NB4 (cell line): ENCODE data around the gene TOX3.

Experiments
- DNase-seq: peaks from one replicate; pipeline ENCODE4 v3.0.0; 2010; ENCODE audit warnings: low read depth
- H3K4me3 ChIP-seq: one replicate; pipeline ENCODE4 v1.5.1; 2011; ENCODE audit warnings: mild to moderate bottlenecking, low read depth, low read length, moderate library complexity
- MYC ChIP-seq: IDR thresholded peaks from 2 replicates; pipeline ENCODE4 v1.6.1; 2011; ENCODE audit warnings: low read depth, low read length
- POLR2A ChIP-seq: IDR thresholded peaks from 2 replicates; pipeline ENCODE4 v1.6.1; 2011; ENCODE audit warnings: mild to moderate bottlenecking; ENCODE audit not compliant: insufficient read length; ENCODE audit errors: extremely low read depth
- TF ChIP-seq, protein P1 (sequence below): IDR thresholded peaks from one replicate; pipeline ENCODE4 v1.5.1; 2012; ENCODE audit warnings: low read depth, low read length
- TF ChIP-seq, protein P2 (sequence below): IDR thresholded peaks from 2 replicates; pipeline ENCODE4 v1.6.1; 2011; ENCODE audit warnings: low read depth, low read length

TOX3 gene

DNA sequence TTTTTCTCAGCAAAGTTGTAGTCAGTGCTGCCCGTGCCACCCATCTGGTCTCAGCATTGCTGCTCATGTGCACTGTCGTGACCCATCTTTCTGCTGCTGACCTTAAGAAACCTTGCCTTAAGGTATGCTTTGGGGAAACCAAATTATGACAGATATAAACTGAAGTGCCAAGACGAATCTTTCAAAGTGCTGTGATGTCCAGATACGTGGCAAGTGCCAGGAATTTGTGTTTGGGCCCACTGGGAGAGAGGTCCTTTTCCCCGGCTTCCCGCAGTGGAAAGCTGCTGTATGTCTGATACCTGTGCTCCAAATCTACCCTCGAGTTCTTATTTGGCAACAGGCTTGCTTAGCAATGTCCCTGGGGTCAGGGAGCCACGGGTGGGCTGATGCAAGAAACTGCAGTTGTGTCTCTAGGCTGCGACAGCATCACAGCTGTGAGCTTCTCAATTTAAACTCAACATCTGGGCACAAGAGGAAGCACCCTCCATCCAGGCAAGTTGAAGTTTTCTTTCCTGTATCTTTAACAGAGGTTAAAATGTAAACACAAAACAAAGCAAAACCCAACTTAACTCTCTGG, 30.3 kb upstream of the TOX3 start:
- DNase-seq, result no peak
- no peak overlapping the region for H3K4me3 ChIP-seq
- TF ChIP-seq, protein P1, sequence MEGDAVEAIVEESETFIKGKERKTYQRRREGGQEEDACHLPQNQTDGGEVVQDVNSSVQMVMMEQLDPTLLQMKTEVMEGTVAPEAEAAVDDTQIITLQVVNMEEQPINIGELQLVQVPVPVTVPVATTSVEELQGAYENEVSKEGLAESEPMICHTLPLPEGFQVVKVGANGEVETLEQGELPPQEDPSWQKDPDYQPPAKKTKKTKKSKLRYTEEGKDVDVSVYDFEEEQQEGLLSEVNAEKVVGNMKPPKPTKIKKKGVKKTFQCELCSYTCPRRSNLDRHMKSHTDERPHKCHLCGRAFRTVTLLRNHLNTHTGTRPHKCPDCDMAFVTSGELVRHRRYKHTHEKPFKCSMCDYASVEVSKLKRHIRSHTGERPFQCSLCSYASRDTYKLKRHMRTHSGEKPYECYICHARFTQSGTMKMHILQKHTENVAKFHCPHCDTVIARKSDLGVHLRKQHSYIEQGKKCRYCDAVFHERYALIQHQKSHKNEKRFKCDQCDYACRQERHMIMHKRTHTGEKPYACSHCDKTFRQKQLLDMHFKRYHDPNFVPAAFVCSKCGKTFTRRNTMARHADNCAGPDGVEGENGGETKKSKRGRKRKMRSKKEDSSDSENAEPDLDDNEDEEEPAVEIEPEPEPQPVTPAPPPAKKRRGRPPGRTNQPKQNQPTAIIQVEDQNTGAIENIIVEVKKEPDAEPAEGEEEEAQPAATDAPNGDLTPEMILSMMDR, result no peak
- no peak for TF ChIP-seq POLR2A
- TF ChIP-seq MYC, result no peak

DNA sequence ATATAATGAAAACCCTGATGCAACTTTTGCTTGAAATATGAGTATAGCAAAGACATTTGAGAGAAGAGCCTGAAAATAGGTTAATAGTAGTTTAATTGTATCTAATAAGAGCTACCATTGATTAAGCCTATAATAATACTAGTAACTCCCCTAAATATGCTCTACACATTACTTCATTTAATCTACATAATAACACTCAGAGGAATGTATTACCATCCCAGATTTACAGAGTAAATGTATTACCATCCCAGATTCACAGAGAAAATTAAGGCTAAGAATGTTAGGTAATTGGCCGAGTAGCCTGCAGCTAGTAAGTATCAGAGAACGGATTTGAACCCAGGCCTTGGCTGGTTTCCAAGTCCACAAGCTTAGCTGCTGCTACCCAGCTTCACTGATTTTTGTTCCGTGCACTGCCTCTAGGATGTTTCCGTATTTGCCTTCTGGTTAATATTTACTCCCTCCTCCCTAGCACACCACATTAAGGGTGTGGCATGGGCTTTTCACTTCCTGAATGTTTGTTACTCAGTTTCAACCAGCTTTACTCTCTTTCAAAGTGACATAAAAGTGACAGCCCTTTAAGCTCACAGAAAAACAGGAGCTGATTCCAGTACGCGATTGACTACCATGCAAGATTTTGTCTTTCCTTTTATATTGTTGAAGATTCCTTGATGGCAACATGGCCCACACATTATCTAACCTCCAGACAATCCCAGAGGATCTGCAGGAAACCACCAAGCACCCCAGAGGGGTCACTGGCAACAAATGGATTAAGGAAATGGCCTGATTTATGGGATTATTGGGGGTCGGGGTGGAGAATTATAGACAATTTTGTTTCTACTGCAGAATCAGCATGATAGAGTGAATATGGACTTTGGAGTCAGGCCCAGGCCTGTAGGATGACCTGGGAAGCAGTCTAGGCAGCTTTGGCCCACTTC, 26.7 kb upstream of the TOX3 start:
- H3K4me3 ChIP-seq, result no peak overlapping the region
- no peak for DNase-seq
- TF ChIP-seq, protein P1, result no peak
- TF ChIP-seq, protein P2, sequence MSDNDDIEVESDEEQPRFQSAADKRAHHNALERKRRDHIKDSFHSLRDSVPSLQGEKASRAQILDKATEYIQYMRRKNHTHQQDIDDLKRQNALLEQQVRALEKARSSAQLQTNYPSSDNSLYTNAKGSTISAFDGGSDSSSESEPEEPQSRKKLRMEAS, result no peak
- TF ChIP-seq MYC (no peak), POLR2A (no peak)

DNA sequence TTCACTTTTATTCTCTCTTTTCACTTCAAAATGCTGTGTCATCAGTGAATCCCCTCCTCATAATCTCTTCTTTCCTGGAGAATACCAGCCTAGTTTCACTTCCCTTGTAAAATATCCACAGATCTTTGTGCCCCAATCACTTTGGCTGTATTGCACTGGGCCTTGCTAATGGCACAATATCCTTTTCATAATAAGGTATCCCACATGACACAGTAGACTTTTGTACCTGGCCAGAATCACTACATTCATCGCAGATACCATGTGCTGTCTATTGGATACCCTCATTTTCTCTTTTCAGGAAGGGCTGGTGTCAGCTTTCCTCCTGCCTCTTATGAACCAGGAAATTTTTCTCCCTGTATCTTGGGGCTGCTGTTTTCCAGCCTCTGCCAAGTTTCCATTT, 25.7 kb upstream of the TOX3 start:
- TF ChIP-seq MYC, result no peak
- TF ChIP-seq, protein P1, result no peak
- TF ChIP-seq, protein P2, result no peak
- TF ChIP-seq POLR2A, result no peak

DNA sequence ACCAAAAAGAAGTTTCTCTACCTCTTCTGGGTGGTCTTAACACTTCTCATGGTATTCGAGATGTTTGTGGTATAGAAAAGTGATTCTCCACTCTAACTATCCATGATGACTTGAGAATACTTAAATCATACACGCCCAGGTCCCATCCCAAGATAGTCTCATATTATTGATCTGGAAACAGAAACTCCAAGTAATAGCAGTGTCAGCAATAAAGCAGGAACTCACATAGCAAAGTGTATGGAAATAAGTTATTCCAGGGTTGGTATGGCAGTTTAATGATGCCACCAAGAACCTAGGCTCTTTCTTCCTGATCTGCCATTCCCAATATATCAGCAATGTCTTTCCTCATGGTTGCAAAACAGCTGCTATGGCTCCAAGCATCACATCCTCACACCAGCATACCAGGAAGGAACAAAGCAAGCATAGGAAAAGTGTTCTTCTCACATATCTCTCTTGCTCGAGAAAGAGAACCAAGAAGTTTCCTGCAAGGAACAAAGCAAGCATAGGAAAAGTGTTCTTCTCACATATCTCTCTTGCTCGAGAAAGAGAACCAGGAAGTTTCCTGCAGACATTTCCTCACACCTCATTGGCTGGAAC, 23.6 kb upstream of the TOX3 start:
- TF ChIP-seq, protein P1, result no peak
- TF ChIP-seq POLR2A (no peak), MYC (no peak)
- TF ChIP-seq, protein P2, result no peak
- H3K4me3 ChIP-seq, result no peak overlapping the region
- DNase-seq, result no peak

More for the DNA sequence above, 25.7 kb upstream of the TOX3 start:
- H3K4me3 ChIP-seq, result no peak overlapping the region
- no peak for DNase-seq

DNA sequence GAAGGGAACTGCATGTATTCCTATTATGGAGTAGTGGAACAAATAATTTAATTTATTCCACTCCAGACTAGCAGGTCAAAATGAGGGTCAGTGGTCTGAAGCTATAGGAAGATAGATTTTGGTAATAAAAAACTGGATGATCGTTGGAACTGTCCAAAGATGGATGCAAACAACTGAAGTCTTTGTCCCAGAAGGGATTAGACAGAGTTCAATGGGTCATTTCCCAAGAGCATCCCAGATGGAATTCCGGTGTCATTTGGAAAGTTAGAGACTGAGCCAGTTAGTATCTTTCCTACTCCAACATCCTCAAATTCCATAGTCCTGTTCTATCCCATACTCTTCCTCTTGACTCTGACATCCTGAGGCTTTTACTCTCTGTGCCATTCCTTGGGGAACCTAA, 22.8 kb upstream of the TOX3 start:
- H3K4me3 ChIP-seq, result no peak overlapping the region
- no peak for DNase-seq
- no peak for TF ChIP-seq POLR2A
- TF ChIP-seq, protein P1, result no peak
- no peak for TF ChIP-seq MYC
- TF ChIP-seq, protein P2, result no peak
